ENCODE results near the gene BRF1.
"Not testable (repeated sequence)": the region's sequence is repeated elsewhere in the genome, so short reads cannot be mapped to it uniquely, and the experiment has no call there.

The BRF1 gene

GRCh38 chr14:105315941-105316576, 15.3 kb upstream of the BRF1 start:
- no peak for DNase-seq (ENCODE audit: low read depth)

- DNase-seq (ENCODE audit: low read depth): peak; percentile 20
Measured at GRCh38 chr14:105315211-105315721, 14.5 kb upstream of the BRF1 start.

- peak; percentile 70 for DNase-seq (ENCODE audit: low read depth)
Measured at GRCh38 chr14:105314287-105315200, 13.7 kb upstream of the BRF1 start, which contains the start of gene PACS2. TSS of gene PACS2 (plus strand) at chr14:105314748. CDS start at chr14:105314919, 171 bp downstream.

- peak; percentile 37 for DNase-seq (ENCODE audit: low read depth)
Measured at GRCh38 chr14:105313381-105314286, 12.8 kb upstream of the BRF1 start.

GRCh38 chr14:105312973-105313372, 12.2 kb upstream of the BRF1 start:
- DNase-seq (ENCODE audit: low read depth): no peak

GRCh38 chr14:105311838-105312237, 11.0 kb upstream of the BRF1 start:
- DNase-seq (ENCODE audit: low read depth): no peak

GRCh38 chr14:105309371-105309770, 8.6 kb upstream of the BRF1 start:
- no peak for DNase-seq (ENCODE audit: low read depth)

- no peak for DNase-seq (ENCODE audit: low read depth)
Measured at GRCh38 chr14:105307052-105307727, 6.4 kb upstream of the BRF1 start.

- DNase-seq (ENCODE audit: low read depth): no peak
Measured at GRCh38 chr14:105305791-105306190, 5.0 kb upstream of the BRF1 start.

GRCh38 chr14:105305345-105305744, 4.5 kb upstream of the BRF1 start:
- DNase-seq (ENCODE audit: low read depth): no peak

GRCh38 chr14:105304565-105304964, 3.8 kb upstream of the BRF1 start:
- DNase-seq (ENCODE audit: low read depth): no peak

GRCh38 chr14:105303949-105304348, 3.1 kb upstream of the BRF1 start:
- DNase-seq (ENCODE audit: low read depth): no peak

GRCh38 chr14:105301915-105302249, 1.1 kb upstream of the BRF1 start:
- DNase-seq (ENCODE audit: low read depth): not testable (repeated sequence)

- DNase-seq (ENCODE audit: low read depth): peak; percentile 98
Measured at GRCh38 chr14:105301103-105301914, 508 bp upstream of the BRF1 start.

GRCh38 chr14:105299654-105300541, 903 bp downstream of the BRF1 start:
- DNase-seq (ENCODE audit: low read depth): no peak

- DNase-seq (ENCODE audit: low read depth): not testable (repeated sequence)
Measured at GRCh38 chr14:105297311-105297710, 3.5 kb downstream of the BRF1 start.

- DNase-seq (ENCODE audit: low read depth): no peak
Measured at GRCh38 chr14:105294142-105294597, 6.6 kb downstream of the BRF1 start.

GRCh38 chr14:105292826-105293711, 7.7 kb downstream of the BRF1 start:
- DNase-seq (ENCODE audit: low read depth): no peak
